SK-N-MC (cell line): ENCODE data around the gene RND3.

ENCODE experiments used
- DNase-seq: peaks from one replicate; pipeline ENCODE4 v3.0.0-alpha.2; 2011; ENCODE audit warnings: low read depth, low spot score
- H3K27ac ChIP-seq: fragments of 200-600 bp; sonication (generic); 2 replicates; pipeline ENCODE4 v1.5.1; 2016; ENCODE audit warnings: mixed run types
- H3K36me3 ChIP-seq: fragments of 200-600 bp; sonication (generic); 2 replicates; pipeline ENCODE4 v1.6.1; 2017; ENCODE audit warnings: antibody characterized with exemption, low read length, mixed read lengths; ENCODE audit not compliant: insufficient read depth
- H3K4me3 ChIP-seq: fragments of 200-600 bp; sonication (generic); 2 replicates; pipeline ENCODE4 v1.5.1; 2016
- H3K9ac ChIP-seq: fragments of 200-600 bp; sonication (generic); 2 replicates; pipeline ENCODE4 v1.8.0; 2017; ENCODE audit warnings: mixed run types, mixed read lengths; ENCODE audit not compliant: insufficient read length
- H3K9me3 ChIP-seq: fragments of 200-600 bp; sonication (generic); 2 replicates; pipeline ENCODE4 v1.6.1; 2017; ENCODE audit warnings: low read depth, mild to moderate bottlenecking, antibody characterized with exemption, low read length, moderate library complexity, mixed read lengths
- EZH2 ChIP-seq: fragments of 200-600 bp; sonication (generic); IDR thresholded peaks from one replicate; pipeline ENCODE4 v1.6.1; 2017; ENCODE audit warnings: antibody characterized with exemption
- FOXP2 ChIP-seq: optimal IDR thresholded peaks from 2 replicates; pipeline ENCODE3; 2011; ENCODE audit warnings: mild to moderate bottlenecking, moderate library complexity; ENCODE audit not compliant: insufficient read depth; ENCODE audit errors: extremely low read length, control extremely low read depth
- POLR2AphosphoS5 ChIP-seq: IDR thresholded peaks from 2 replicates; pipeline ENCODE4 v1.6.1; 2012; ENCODE audit warnings: mild to moderate bottlenecking, low read depth, low read length, borderline replicate concordance

The RND3 gene

GRCh38 chr2:150480971-150481830, 6.3 kb downstream of the RND3 start:
- no peaks in the 10 kb centered on the region for H3K9me3 ChIP-seq
- no peak for TF ChIP-seq FOXP2
- no peak for TF ChIP-seq POLR2AphosphoS5
- TF ChIP-seq EZH2: no peak
- no peak overlapping the region for H3K27ac ChIP-seq
- no peak overlapping the region for H3K9ac ChIP-seq
- no peak for DNase-seq
- H3K36me3 ChIP-seq: no peaks in the 10 kb centered on the region
- H3K4me3 ChIP-seq: no peak overlapping the region

DNA sequence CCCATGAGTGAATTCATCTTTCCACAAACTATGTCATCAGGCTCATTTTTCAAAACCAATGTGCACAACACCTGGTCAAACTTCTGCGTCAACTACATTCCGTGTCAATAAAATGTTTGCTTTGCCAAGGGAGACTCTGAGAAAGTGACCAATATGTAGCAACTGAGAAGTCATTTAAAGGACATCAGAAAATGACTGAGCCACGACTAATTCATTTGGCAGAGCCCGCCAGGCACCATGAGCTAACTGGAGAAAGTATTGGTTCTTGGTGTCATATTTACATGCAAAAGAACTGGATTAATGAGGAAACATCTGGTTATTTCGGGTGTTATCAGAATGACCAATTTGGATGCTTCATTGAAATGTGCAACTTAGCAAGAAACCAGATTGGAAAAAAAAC, 7.2 kb downstream of the RND3 start:
- TF ChIP-seq FOXP2 (no peak), POLR2AphosphoS5 (no peak), EZH2 (no peak)
- H3K27ac ChIP-seq: no peak overlapping the region
- DNase-seq: no peak
- H3K9me3 ChIP-seq: no peaks in the 10 kb centered on the region
- no peaks in the 10 kb centered on the region for H3K36me3 ChIP-seq
- H3K9ac ChIP-seq: no peak overlapping the region
- no peak overlapping the region for H3K4me3 ChIP-seq

- H3K9me3 ChIP-seq: no peaks in the 10 kb centered on the region
- H3K9ac ChIP-seq: no peak overlapping the region
- H3K27ac ChIP-seq: no peak overlapping the region
- no peak overlapping the region for H3K4me3 ChIP-seq
- DNase-seq: no peak
- TF ChIP-seq EZH2 (no peak), POLR2AphosphoS5 (no peak), FOXP2 (no peak)
- H3K36me3 ChIP-seq: no peaks in the 10 kb centered on the region; the same call in 1 of the 2 replicates
Measured at GRCh38 chr2:150479075-150479915, 8.2 kb downstream of the RND3 start.

- TF ChIP-seq POLR2AphosphoS5 (no peak), EZH2 (no peak), FOXP2 (no peak)
- no peaks in the 10 kb centered on the region for H3K9me3 ChIP-seq
- no peak overlapping the region for H3K27ac ChIP-seq
- no peak overlapping the region for H3K9ac ChIP-seq
- no peak for DNase-seq
- no peak overlapping the region for H3K4me3 ChIP-seq
- H3K36me3 ChIP-seq: no peaks in the 10 kb centered on the region; the same call in 1 of the 2 replicates
Measured at GRCh38 chr2:150478200-150478974, 9.1 kb downstream of the RND3 start.

DNA sequence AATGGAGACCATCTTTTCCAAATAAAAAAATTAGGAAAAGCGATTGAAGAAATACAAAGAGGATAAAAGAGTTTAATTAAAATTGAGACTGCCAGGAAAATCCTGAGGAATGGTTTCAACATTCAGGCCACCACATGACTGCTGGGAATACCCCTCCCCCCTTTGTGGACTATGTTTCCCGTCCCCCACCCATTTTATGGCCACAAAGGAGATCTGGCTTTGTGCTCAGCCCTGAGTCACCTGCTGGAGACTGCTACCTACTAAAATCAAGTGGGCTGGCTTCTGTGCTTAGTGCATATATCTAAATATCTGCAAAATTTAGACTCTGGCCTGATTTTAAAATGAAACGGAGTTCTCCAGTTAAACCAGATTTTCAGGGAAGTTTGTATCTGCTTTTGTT, 10.1 kb downstream of the RND3 start:
- no peak overlapping the region for H3K4me3 ChIP-seq

GRCh38 chr2:150476809-150477302, 10.6 kb downstream of the RND3 start:
- Histone ChIP-seq H3K9ac (no peak overlapping the region), H3K9me3 (no peaks in the 10 kb centered on the region), H3K4me3 (no peak overlapping the region), H3K27ac (no peak overlapping the region), H3K36me3 (peaks cover 8% of the 10 kb centered on the region)
- no peak for DNase-seq
- TF ChIP-seq FOXP2: no peak
- no peak for TF ChIP-seq EZH2
- no peak for TF ChIP-seq POLR2AphosphoS5

More for the DNA sequence above, 10.1 kb downstream of the RND3 start:
- Histone ChIP-seq H3K36me3 (peaks cover 3% of the 10 kb centered on the region), H3K27ac (no peak overlapping the region), H3K9ac (no peak overlapping the region), H3K9me3 (no peaks in the 10 kb centered on the region)
- DNase-seq: no peak
- TF ChIP-seq POLR2AphosphoS5 (no peak), FOXP2 (no peak), EZH2 (no peak)

GRCh38 chr2:150476286-150476685, 11.2 kb downstream of the RND3 start:
- Histone ChIP-seq H3K36me3 (peaks cover 13% of the 10 kb centered on the region), H3K9ac (no peak overlapping the region), H3K27ac (no peak overlapping the region), H3K9me3 (no peaks in the 10 kb centered on the region), H3K4me3 (no peak overlapping the region)
- TF ChIP-seq POLR2AphosphoS5 (no peak), FOXP2 (no peak), EZH2 (no peak)
- no peak for DNase-seq
